Central memory CD4-positive, alpha-beta T cell (primary cell): ENCODE results near the gene ATP13A4.

Experiments used
- DNase-seq: peaks from one replicate; pipeline ENCODE4 v3.0.0; 2022

Gene ATP13A4

DNA sequence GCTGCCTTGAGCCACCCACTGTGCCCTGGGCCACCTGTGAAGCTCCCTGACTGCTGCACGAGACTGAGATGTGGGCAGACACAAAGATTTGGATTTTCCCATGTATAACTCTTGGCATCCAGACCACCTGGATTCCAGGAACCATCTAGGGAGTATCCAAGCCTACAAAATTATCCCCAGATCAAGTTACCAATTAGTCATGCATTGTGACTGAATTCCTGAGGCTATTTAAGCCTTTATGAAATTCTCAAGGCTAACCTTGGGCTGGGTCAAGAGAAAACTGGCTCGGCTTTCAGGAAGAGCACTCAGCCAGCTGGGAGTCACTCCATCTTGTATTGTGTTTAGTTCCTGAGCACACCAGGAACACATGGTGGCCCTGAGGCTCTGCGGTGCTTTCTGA lies 162.8 kb downstream of the ATP13A4 start:
- DNase-seq, result no peak

DNA sequence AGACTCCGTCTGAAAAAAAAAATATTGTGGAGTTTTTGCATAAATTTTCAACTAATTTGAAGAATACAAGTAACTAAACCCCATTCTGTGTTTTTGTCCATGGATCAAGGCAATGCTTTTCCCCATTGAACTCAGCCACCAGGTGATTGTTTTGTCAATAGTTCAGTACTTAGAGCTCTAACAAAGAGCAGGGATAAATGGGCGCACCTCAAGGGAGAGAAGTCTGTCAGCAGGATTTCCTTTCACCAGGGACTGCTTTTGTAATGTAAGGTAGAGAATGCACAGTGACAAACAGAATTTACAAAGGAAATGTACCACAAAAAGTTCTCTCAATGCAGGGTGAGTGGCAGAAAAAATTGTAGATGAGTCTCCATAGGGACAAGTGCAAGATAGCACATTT lies 165.4 kb downstream of the ATP13A4 start:
- no peak for DNase-seq

DNA sequence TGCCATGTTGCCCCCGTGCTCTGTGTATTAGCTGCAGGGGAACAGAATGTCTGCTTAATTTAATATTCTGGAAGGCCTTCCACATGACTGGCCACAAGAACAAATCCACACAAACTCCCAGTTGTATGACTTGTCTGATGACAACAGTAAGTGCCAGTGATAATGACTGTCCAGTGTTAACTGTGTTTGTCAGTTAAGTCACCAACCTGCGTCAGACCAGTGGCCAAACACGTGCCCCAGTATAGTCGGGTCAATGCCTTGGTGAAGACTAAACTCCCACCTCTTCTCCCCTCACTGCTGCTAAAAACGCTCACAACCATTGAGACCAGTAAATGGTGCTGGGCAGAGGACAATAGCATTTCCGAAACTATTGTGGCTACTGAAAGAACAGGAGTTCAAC lies 166.3 kb downstream of the ATP13A4 start:
- DNase-seq, result no peak

DNA sequence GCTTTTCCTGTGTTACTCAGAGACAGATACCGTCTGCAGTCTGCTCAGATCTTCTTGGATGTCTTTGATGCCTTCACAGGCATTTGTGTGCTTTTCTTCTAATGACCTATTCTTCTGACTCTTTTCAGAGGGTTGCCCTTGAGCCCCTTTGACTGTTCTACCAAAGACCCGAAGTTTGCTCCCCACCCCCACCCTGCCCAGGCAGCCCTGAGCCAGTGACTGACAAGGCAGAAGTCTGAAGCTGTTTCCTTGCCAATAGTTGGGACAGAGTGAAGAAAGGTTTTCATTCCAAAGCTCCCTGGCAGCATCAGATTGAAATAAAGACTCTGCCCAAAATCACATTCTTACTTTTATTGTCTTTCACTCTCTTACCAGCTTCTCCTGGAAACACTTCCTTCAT lies 167.1 kb downstream of the ATP13A4 start:
- no peak for DNase-seq

DNA sequence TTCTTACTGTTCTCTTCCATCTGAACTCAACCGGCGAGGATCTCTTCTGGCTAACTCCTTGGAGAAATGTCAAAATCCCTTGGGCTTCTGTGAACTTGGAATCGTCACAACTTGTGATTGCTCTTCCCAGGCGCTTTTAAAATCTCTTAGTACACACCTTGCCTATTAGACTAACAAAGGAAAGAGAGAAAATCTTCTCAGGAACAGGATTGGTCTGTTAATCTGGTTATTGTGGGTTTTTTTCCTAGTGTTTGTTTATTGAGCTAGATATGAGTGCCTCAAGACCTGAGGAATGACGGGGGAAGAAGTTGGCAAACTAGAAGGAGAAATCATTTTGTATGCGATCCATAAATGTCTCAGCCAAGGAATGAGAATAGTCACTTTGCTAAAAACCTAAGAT lies 176.0 kb downstream of the ATP13A4 start, which contains the start of gene ATP13A5:
TSS of gene ATP13A5 (minus strand) at position 48 of the 400 bp plus-strand sequence. CDS start at position 20, 28 bp downstream.
- no peak for DNase-seq

DNA sequence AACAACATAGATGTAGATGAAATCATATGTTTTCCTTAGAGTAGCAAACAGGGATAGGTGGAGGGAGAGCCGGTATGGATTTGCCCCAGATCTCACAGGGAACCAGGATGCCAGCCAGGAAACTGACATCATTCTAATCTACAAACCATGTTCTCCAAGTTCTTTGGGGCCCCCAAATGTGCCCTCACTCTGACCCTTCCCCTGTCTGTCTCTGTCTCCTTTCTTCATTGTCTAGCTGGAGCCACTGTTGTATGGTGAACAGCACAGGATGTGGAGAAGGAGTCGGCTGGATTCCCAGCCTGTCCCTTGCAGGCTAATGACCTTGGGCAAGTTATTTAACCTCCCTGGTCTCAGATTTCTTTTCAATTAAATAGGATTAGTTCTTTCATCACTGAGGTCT lies 177.1 kb downstream of the ATP13A4 start:
- DNase-seq, result no peak

DNA sequence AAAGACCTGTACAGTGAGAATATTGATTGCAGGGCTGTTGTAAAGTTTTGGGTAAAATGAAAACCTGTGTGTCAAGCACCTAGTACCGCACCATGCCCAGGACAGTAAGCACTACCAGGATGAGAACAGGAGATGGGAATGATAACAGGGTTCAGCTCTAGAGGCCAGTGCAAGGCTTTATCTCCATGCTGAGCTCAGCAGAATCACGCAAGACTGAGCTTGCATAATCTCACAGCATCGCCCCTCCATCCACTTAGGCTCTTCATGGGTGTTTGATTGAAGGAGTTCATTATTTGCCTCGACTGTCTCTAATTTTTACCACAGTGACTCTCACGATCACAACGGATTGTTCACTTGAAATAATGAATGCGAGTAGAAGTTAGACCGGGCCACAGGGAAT lies 179.1 kb downstream of the ATP13A4 start:
- no peak for DNase-seq

DNA sequence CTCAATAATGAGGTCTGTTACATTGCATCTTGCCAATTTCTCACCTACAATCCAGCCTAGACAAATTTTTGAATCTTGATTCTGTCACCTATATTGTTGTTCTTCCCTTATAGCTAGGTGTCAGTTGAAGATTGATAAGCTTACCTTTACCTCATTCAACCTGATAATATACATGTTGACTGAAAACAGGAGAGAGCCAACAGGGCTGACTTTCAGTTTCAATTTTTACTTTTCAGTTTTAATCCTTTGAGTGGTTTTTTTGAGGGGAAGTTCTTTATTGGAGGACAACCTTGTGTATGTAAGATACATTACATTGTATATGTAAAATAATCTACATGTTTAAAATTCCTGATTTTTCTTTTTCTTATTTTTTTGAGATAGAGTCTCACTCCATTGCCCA lies 181.9 kb downstream of the ATP13A4 start:
- DNase-seq, result no peak

DNA sequence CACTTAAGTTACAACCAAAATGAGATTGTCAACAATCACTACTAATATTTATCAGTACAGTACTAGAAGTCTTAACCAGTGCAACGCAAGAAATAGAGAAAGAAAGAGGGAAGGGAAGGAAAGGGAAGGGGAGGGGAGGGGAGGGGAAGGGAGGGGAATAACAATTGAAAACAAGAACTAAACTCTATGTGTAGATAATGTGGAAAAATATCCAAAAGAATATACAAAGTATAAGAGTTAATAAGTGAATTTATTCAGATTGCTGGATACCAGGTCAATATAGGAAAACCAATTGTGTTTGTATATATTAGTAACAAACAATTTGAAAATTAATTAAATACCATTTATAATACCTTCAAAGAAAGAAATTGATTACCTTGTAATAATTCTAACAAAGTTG lies 186.8 kb downstream of the ATP13A4 start:
- DNase-seq, result no peak

DNA sequence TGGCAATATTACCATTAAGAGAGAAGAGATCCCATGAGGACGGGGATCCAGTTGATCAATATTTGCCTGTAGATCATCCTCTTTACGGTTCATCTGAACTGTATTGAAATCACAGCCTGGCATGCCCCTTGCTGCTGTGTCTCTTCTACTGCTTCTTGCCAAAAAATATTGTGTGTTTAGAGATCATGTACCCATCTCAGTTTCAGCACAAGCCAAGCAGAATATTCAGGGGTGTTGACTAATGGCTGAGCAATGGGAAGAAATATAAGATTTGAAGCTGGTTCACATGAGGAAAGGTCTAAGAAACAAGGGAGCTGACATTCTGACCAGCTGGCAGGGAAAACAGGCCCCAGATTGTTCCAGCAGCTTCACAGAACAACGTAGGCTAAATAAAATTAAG lies 197.4 kb downstream of the ATP13A4 start:
- no peak for DNase-seq

DNA sequence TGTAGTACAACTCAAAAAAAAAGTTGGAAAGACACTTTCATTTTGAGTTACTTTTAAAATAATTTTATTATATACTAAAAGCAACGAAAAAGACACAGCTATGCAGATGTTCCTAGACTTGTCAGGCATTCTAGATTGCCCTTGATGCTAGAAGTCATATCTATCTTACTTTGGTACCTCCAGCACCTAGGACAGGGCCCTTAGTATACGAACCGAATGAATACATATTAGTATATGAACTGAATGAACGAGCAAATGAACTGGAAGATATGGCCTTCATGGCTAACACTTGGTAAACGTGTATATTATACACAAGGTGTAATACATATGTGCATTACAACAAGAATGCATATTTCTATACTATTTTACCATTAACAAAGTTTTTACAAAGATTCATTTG lies 200.3 kb downstream of the ATP13A4 start:
- no peak for DNase-seq
